Endothelial cell of umbilical vein (primary cell): Measurements from ENCODE around the gene CTNNB1. TPM values are rescaled to one million over a fixed set of nuclear protein-coding genes. Genes with fewer than 3 reads are reported as not detected.

ENCODE experiments used
- BruUV-seq: library from RNA; stranded (reverse); fragments of 400-500 nt; replicated peaks from 2 replicates; lab custom pipeline; 2021; lab: Mats Ljungman, UMichigan
- CTCF ChIA-PET: fragments of 300-600, 350-600 bp; sonication (Branson Sonifier 250); formaldehyde crosslinking; loops from one replicate; lab custom pipeline; 2021; ENCODE audit warnings: antibody characterized with exemption, inconsistent platforms; lab: Charles Lee
- POLR2A ChIA-PET: fragments of 300-600, 350-600 bp; sonication (Branson Sonifier 250); formaldehyde crosslinking; loops from one replicate; lab custom pipeline; 2021; ENCODE audit warnings: antibody characterized with exemption, inconsistent platforms; lab: Charles Lee
- DNase-seq: peaks from one replicate; pipeline ENCODE4 v3.0.0-alpha.2; 2011; ENCODE audit warnings: low read depth, low spot score
- FAIRE-seq: peaks from 2 replicates; lab custom pipeline; 2011; peaks lifted over from hg19 to GRCh38; lab: Jason Lieb, UNC
- H2AFZ ChIP-seq: 2 replicates; pipeline ENCODE4 v1.6.0; 2012; ENCODE audit warnings: low read depth, low read length, control low read depth, inconsistent platforms
- H3K27ac ChIP-seq: 2 replicates; pipeline ENCODE4 v1.5.1; 2011; ENCODE audit warnings: low read depth, mild to moderate bottlenecking, control low read depth, low read length, moderate library complexity; ENCODE audit not compliant: insufficient read depth
- H3K27me3 ChIP-seq, 2 experiments: 2 replicates each; pipeline versions ENCODE4 v1.6.0 to v1.6.1; 2011; ENCODE audit warnings: low read length in 2 of 2, mixed read lengths in 1 of 2; ENCODE audit not compliant: control insufficient read depth in 2 of 2, insufficient read depth in 2 of 2
- H3K36me3 ChIP-seq, 2 experiments: 2 replicates in 1 of 2; 3 replicates in 1 of 2; pipeline ENCODE4 v1.5.1; 2011; ENCODE audit warnings: low read length in 2 of 2, mild to moderate bottlenecking in 1 of 2, moderate library complexity in 1 of 2; ENCODE audit not compliant: control insufficient read depth in 2 of 2, insufficient read depth in 2 of 2; ENCODE audit errors: extremely low read depth in 1 of 2
- H3K4me1 ChIP-seq: 3 replicates; pipeline ENCODE4 v1.5.1; 2011; ENCODE audit warnings: mild to moderate bottlenecking, low read length; ENCODE audit not compliant: control insufficient read depth, insufficient read depth; ENCODE audit errors: extremely low read depth
- H3K4me2 ChIP-seq: 2 replicates; pipeline ENCODE4 v1.6.1; 2011; ENCODE audit warnings: low read length, control low read depth, mixed read lengths; ENCODE audit not compliant: insufficient read depth
- H3K4me3 ChIP-seq, 3 experiments: fragments of 200-600 bp in 1 of 3; sonication (generic), shearing (Covaris generic) in 1 of 3; replicated peaks in 1 of 3; 2 replicates each; pipeline ENCODE4 v1.5.1; 2011 to 2016; ENCODE audit warnings: control low read depth in 3 of 3, low read length in 3 of 3, mild to moderate bottlenecking in 2 of 3, inconsistent platforms in 1 of 3, low read depth in 1 of 3, moderate library complexity in 1 of 3; ENCODE audit not compliant: insufficient read depth in 1 of 3
- H3K79me2 ChIP-seq: 2 replicates; pipeline ENCODE4 v1.6.0; 2012; ENCODE audit warnings: low read length, inconsistent platforms; ENCODE audit not compliant: control insufficient read depth, insufficient read depth
- H3K9ac ChIP-seq: replicated peaks from 2 replicates; pipeline ENCODE3; 2011; ENCODE audit warnings: low read length, control low read depth; ENCODE audit not compliant: insufficient read depth; ENCODE audit errors: extremely low read depth
- H3K9me1 ChIP-seq: replicated peaks from 3 replicates; pipeline ENCODE4 v1.6.0; 2011; ENCODE audit warnings: mild to moderate bottlenecking, low read length; ENCODE audit not compliant: control insufficient read depth, insufficient read depth; ENCODE audit errors: extremely low read depth
- H3K9me3 ChIP-seq: replicated peaks from 2 replicates; pipeline ENCODE4 v1.5.1; 2012; ENCODE audit warnings: low read length, inconsistent platforms; ENCODE audit not compliant: control insufficient read depth, insufficient read depth
- H4K20me1 ChIP-seq: replicated peaks from 2 replicates; pipeline ENCODE3; 2011; ENCODE audit warnings: mild to moderate bottlenecking, low read length; ENCODE audit not compliant: control insufficient read depth, insufficient read depth; ENCODE audit errors: extremely low read depth
- CTCF ChIP-seq, 2 donors: IDR thresholded peaks; 1 replicate in 1 of 2; 2 replicates in 1 of 2; pipeline ENCODE4 v1.5.1; 2011; ENCODE audit warnings: low read length in 2 of 2, mild to moderate bottlenecking in 2 of 2, moderate library complexity in 2 of 2, control low read depth in 1 of 2, inconsistent platforms in 1 of 2, low read depth in 1 of 2; ENCODE audit not compliant: insufficient read depth in 1 of 2; ENCODE audit errors: extremely low read depth in 1 of 2
- EZH2 ChIP-seq: IDR thresholded peaks from 2 replicates; pipeline ENCODE4 v1.6.1; 2012; ENCODE audit warnings: borderline replicate concordance, low read depth, mild to moderate bottlenecking, moderate library complexity, low read length, inconsistent platforms; ENCODE audit not compliant: severe bottlenecking
- FOS ChIP-seq: IDR thresholded peaks from 2 replicates; pipeline ENCODE4 v1.6.1; 2011; ENCODE audit warnings: mild to moderate bottlenecking, low read length, moderate library complexity, borderline replicate concordance; ENCODE audit not compliant: insufficient read depth
- GATA2 ChIP-seq: IDR thresholded peaks from 2 replicates; pipeline ENCODE4 v1.7.0; 2011; ENCODE audit warnings: low read depth, mild to moderate bottlenecking, moderate library complexity, mixed read lengths, low read length; ENCODE audit not compliant: insufficient read length, insufficient read depth
- JUN ChIP-seq: IDR thresholded peaks from 2 replicates; pipeline ENCODE4 v1.6.1; 2011; ENCODE audit warnings: borderline replicate concordance, low read depth; ENCODE audit not compliant: insufficient read length, insufficient read depth
- MAX ChIP-seq: IDR thresholded peaks from 2 replicates; pipeline ENCODE4 v1.6.1; 2011; ENCODE audit not compliant: insufficient read depth, insufficient read length
- MYC ChIP-seq: IDR thresholded peaks from one replicate; pipeline ENCODE4 v1.6.1; 2011; ENCODE audit warnings: mild to moderate bottlenecking, low read depth, low read length
- POLR2A ChIP-seq: IDR thresholded peaks from 2 replicates; pipeline ENCODE4 v1.6.1; 2012; ENCODE audit warnings: low read depth, mild to moderate bottlenecking, control low read depth, low read length
- POLR2AphosphoS5 ChIP-seq: IDR thresholded peaks from 2 replicates; pipeline ENCODE4 v1.6.1; 2012; ENCODE audit warnings: low read depth, mild to moderate bottlenecking, control low read depth, low read length, moderate library complexity; ENCODE audit not compliant: insufficient read depth
- dilution Hi-C: fragments of 300-500 bp; cut with MboI; formaldehyde crosslinking; loops from one replicate; pipeline ENCODE4 v1.15.0; 2019; ENCODE audit warnings: low sequenced_read_pairs; ENCODE audit not compliant: extremely low pct_ligation_motif_present
- intact Hi-C: fragments of 100-400 bp; cut with micrococcal nuclease; formaldehyde crosslinking; loops from one replicate; pipeline ENCODE4 v1.10.0; 2022
- polyA plus RNA-seq, 4 experiments: library from polyadenylated mRNA; depleted of rRNA in 3 of 4; stranded (reverse) in 3 of 4; unstranded in 1 of 4; fragments of >200 nt; gene quantifications; 2 replicates each; pipeline versions ENCODE4 v1.2.1 to v1.2.3, GENCODE V29; 2011 to 2012; ENCODE audit warnings: missing spikeins in 1 of 4
- total RNA-seq: library from RNA; stranded (reverse); gene quantifications from 2 replicates; pipeline ENCODE4 v1.2.3, GENCODE V29; 2021

Gene CTNNB1
- total and polyA plus RNA-seq, 2 donors (not counting 3 experiments of a cell fraction or from before 2014, with no cell fraction given): 513 to 906 TPM

- Histone ChIP-seq H3K4me3 (no peak overlapping the region), H2AFZ (no peak overlapping the region), H3K27me3 (no peaks in the 10 kb centered on the region), H3K27ac (no peak overlapping the region), H3K9me1 (no peaks in the 10 kb centered on the region), H3K9ac (no peak overlapping the region), H4K20me1 (no peaks in the 10 kb centered on the region), H3K4me1 (no peaks in the 10 kb centered on the region), H3K9me3 (no peaks in the 10 kb centered on the region), H3K79me2 (no peaks in the 10 kb centered on the region), H3K36me3 (no peaks in the 10 kb centered on the region), H3K4me2 (no peak overlapping the region)
- no TSS peak for BruUV-seq
- DNase-seq: no peak
- ChIA-PET POLR2A (no interaction called here), CTCF (no interaction called here)
- TF ChIP-seq MYC (no peak), POLR2AphosphoS5 (no peak), GATA2 (no peak), JUN (no peak), FOS (no peak), EZH2 (no peak), CTCF (IDR thresholded peaks at IDR 0.05; ENCODE audit: extremely low read depth in 1 of 2, insufficient read depth in 1 of 2, low read depth in 1 of 2, low read length in 2 of 2) (no peak), POLR2A (no peak), MAX (no peak)
- intact Hi-C loops: no loop called here
- dilution Hi-C loops: no loop called here
- FAIRE-seq: no peak
Measured at GRCh38 chr3:41250825-41251224, 51.5 kb downstream of the CTNNB1 start.
